ENCODE measurements around the gene MIPEP. TPM values are rescaled to one million over a fixed set of nuclear protein-coding genes. Genes with fewer than 3 reads are reported as not detected.

The MIPEP gene
- polyA plus RNA-seq, 2 of the 4 experiments (the other 2 are of a cell fraction): 21.6 to 32.8 TPM

- DNase-seq (ENCODE audit: low read depth in 1 of 2, low spot score in 1 of 2) (no peak), FAIRE-seq (no peak), ATAC-seq (no peak)
- ChIA-PET POLR2A (no interaction called here), CTCF (interaction anchor here (1.6 kb wide), 1 partner anchor 41 kb away, joined by 5 read pairs; no protein-coding TSS in a partner anchor)
- 75% methylated on average over 5 of the region's 5 CpGs for WGBS (ENCODE audit: missing lambda C conversion rate)
- H3K9me3 ChIP-seq: no peaks in the 10 kb centered on the region
- no peak overlapping the region for H3K27ac ChIP-seq
- peaks cover 10% of the 10 kb centered on the region for H3K4me1 ChIP-seq
- no peak overlapping the region for H3K4me3 ChIP-seq
- H3K4me2 ChIP-seq: no peak overlapping the region
- TF ChIP-seq MAFK (IDR thresholded peaks at IDR 0.05; ENCODE audit: partially characterized antibody) (no peak), TP53 (CRISPR knock-in tag; IDR thresholded peaks at IDR 0.05) (no peak), NR3C1 (IDR thresholded peaks at IDR 0.05) (no peak), EP300 (IDR thresholded peaks at IDR 0.05) (no peak), USF2 (IDR thresholded peaks at IDR 0.05) (no peak), POLR2AphosphoS2 (conservative IDR thresholded peaks at IDR 0.05; ENCODE audit: low read length) (no peak), MAX (IDR thresholded peaks at IDR 0.05) (no peak), BHLHE40 (IDR thresholded peaks at IDR 0.05; ENCODE audit: low read depth, low read length) (no peak), HOXA7 (CRISPR knock-in tag; IDR thresholded peaks at IDR 0.05) (no peak), HEYL (CRISPR knock-in tag; IDR thresholded peaks at IDR 0.05) (no peak), POLR2A (IDR thresholded peaks at IDR 0.05; ENCODE audit: low read length) (no peak), CBX2 (IDR thresholded peaks at IDR 0.05; ENCODE audit: borderline replicate concordance, low read depth) (no peak), EHMT2 (IDR thresholded peaks at IDR 0.05; ENCODE audit: low read depth) (no peak)
- TF ChIP-seq, protein P1, sequence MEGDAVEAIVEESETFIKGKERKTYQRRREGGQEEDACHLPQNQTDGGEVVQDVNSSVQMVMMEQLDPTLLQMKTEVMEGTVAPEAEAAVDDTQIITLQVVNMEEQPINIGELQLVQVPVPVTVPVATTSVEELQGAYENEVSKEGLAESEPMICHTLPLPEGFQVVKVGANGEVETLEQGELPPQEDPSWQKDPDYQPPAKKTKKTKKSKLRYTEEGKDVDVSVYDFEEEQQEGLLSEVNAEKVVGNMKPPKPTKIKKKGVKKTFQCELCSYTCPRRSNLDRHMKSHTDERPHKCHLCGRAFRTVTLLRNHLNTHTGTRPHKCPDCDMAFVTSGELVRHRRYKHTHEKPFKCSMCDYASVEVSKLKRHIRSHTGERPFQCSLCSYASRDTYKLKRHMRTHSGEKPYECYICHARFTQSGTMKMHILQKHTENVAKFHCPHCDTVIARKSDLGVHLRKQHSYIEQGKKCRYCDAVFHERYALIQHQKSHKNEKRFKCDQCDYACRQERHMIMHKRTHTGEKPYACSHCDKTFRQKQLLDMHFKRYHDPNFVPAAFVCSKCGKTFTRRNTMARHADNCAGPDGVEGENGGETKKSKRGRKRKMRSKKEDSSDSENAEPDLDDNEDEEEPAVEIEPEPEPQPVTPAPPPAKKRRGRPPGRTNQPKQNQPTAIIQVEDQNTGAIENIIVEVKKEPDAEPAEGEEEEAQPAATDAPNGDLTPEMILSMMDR (IDR thresholded peaks at IDR 0.05): no peak
- TF ChIP-seq, protein P2, sequence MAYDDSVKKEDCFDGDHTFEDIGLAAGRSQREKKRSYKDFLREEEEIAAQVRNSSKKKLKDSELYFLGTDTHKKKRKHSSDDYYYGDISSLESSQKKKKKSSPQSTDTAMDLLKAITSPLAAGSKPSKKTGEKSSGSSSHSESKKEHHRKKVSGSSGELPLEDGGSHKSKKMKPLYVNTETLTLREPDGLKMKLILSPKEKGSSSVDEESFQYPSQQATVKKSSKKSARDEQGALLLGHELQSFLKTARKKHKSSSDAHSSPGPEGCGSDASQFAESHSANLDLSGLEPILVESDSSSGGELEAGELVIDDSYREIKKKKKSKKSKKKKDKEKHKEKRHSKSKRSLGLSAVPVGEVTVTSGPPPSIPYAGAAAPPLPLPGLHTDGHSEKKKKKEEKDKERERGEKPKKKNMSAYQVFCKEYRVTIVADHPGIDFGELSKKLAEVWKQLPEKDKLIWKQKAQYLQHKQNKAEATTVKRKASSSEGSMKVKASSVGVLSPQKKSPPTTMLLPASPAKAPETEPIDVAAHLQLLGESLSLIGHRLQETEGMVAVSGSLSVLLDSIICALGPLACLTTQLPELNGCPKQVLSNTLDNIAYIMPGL (CRISPR knock-in tag; IDR thresholded peaks at IDR 0.05; ENCODE audit: borderline replicate concordance): no peak
These were observed 30.7 kb downstream of the MIPEP start for GRCh38 chr13:23858546-23858945.

DNA sequence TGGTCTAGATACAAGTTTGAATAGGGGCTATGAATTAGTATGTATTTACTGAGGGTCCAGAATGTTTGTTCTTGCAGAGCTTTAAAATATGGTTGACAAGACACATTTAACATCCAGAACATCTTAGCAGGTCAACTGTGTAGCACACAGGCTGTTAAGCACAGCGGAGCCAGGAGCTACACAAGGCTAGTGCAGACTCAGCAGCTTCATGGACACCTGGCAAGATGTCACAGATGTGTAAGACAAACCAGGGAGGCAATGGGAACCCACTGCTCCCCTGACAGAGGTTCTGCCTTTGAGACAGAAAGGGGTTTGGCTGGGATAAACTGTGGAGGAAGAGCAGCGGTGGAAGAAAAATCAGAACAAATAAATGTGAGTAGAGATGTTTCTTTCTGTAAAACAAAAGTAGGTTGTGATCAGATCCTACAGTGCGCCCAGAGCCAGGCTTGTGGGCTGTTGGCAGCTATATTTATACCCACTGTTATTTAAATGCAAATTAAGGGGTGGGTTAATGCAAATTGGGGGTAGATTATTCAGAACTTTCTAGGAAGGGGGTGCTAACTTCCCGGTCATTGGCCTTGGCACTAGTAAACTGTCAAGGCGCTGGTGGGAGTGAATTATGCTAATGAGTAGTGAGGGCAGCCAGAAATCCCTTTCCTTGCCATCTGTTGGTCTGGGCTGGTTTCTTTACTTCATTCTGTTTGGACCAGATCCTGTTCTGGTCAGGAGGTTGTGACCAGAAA, 33.0 kb downstream of the MIPEP start:
- ChIA-PET POLR2A (no interaction called here), CTCF (interaction anchor here (0.8 kb wide), 1 partner anchor 360 kb away, joined by 4 read pairs; no protein-coding TSS in a partner anchor)
- Histone ChIP-seq H3K4me3 (no peak overlapping the region), H3K27ac (no peak overlapping the region), H3K4me2 (no peak overlapping the region), H3K9me3 (no peaks in the 10 kb centered on the region), H3K4me1 (peaks cover 10% of the 10 kb centered on the region)
- TF ChIP-seq MYC (IDR thresholded peaks at IDR 0.05; ENCODE audit: borderline replicate concordance, low read length) (no peak), USF2 (IDR thresholded peaks at IDR 0.05) (no peak), EHF (CRISPR knock-in tag; IDR thresholded peaks at IDR 0.05) (no peak), ZSCAN20 (CRISPR knock-in tag; IDR thresholded peaks at IDR 0.05) (no peak), PBX3 (IDR thresholded peaks at IDR 0.05) (no peak)
- FAIRE-seq (no peak), DNase-seq (ENCODE audit: low read depth in 1 of 2, low spot score in 1 of 2) (no peak), ATAC-seq (no peak)
- 88% methylated on average over 5 of the region's 5 CpGs for WGBS (ENCODE audit: missing lambda C conversion rate)
